Gastrocnemius medialis (tissue), 4 donors: ENCODE measurements around the gene SPRING1.

ENCODE experiments used
- POLR2A ChIP-seq, 2 donors: fragments of 450-650 bp; IDR thresholded peaks; one replicate each; pipeline ENCODE4 v1.6.1; 2017; ENCODE audit warnings: antibody characterized with exemption in 2 of 2, mild to moderate bottlenecking in 2 of 2, moderate library complexity in 2 of 2
- TF ChIP-seq, protein P1 (sequence below), 5 experiments: fragments of 450-650 bp in 3 of 5; fragments of 200-600 bp in 2 of 5; sonication (generic) in 2 of 5; IDR thresholded peaks in 4 of 5; conservative IDR thresholded peaks in 1 of 5; 1 replicate in 4 of 5; 2 replicates in 1 of 5; pipeline ENCODE4 v1.5.1; 2016 to 2019; ENCODE audit warnings: antibody characterized with exemption in 5 of 5, mild to moderate bottlenecking in 3 of 5, moderate library complexity in 3 of 5

GRCh38 chr12:116689979-116690744, 47.7 kb downstream of the SPRING1 start:
- TF ChIP-seq, protein P1, sequence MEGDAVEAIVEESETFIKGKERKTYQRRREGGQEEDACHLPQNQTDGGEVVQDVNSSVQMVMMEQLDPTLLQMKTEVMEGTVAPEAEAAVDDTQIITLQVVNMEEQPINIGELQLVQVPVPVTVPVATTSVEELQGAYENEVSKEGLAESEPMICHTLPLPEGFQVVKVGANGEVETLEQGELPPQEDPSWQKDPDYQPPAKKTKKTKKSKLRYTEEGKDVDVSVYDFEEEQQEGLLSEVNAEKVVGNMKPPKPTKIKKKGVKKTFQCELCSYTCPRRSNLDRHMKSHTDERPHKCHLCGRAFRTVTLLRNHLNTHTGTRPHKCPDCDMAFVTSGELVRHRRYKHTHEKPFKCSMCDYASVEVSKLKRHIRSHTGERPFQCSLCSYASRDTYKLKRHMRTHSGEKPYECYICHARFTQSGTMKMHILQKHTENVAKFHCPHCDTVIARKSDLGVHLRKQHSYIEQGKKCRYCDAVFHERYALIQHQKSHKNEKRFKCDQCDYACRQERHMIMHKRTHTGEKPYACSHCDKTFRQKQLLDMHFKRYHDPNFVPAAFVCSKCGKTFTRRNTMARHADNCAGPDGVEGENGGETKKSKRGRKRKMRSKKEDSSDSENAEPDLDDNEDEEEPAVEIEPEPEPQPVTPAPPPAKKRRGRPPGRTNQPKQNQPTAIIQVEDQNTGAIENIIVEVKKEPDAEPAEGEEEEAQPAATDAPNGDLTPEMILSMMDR (IDR thresholded peaks at IDR 0.05 in 4 of 5, conservative IDR thresholded peaks at IDR 0.05 in 1 of 5) = no peak
- no peak for TF ChIP-seq POLR2A (IDR thresholded peaks at IDR 0.05)
